Uterus (tissue), 4 donors: ENCODE measurements around the gene DDX59. TPM values are rescaled to one million over a fixed set of nuclear protein-coding genes. Genes with fewer than 3 reads are reported as not detected.
A peak's percentile ranks its signal among the peaks of the same experiment; 100 is the strongest.

Experiments
- DNase-seq, 2 donors: peaks; one replicate each; pipeline ENCODE4 v3.0.0-alpha.2; 2019 to 2020
- H3K27ac ChIP-seq, 2 donors: fragments of 200-600 bp; sonication (generic); 1 replicate in 1 of 2; 2 replicates in 1 of 2; pipeline ENCODE4 v1.5.1; 2016 to 2018
- H3K27me3 ChIP-seq, 2 donors: fragments of 200-600 bp; sonication (generic); one replicate each; pipeline ENCODE4 v1.5.1; 2018 to 2019; ENCODE audit warnings: control low read depth in 1 of 2
- H3K36me3 ChIP-seq, 2 donors: fragments of 200-600 bp; sonication (generic); one replicate each; pipeline ENCODE4 v1.5.1; 2019; ENCODE audit warnings: control low read depth in 1 of 2
- H3K4me1 ChIP-seq, 2 donors: fragments of 200-600 bp; sonication (generic); one replicate each; pipeline ENCODE4 v1.5.1; 2018 to 2019; ENCODE audit warnings: control low read depth in 1 of 2
- H3K4me3 ChIP-seq, 2 donors: fragments of 200-600 bp; sonication (generic); 1 replicate in 1 of 2; 2 replicates in 1 of 2; pipeline ENCODE4 v1.5.1; 2018 to 2019; ENCODE audit warnings: mild to moderate bottlenecking in 1 of 2
- H3K9me3 ChIP-seq, 2 donors: fragments of 200-600 bp; sonication (generic); one replicate each; pipeline ENCODE4 v1.5.1; 2019; ENCODE audit warnings: control low read depth in 1 of 2
- CTCF ChIP-seq, 4 experiments: fragments of 200-600 bp in 2 of 4; fragments of 450-650 bp in 2 of 4; sonication (generic) in 2 of 4; IDR thresholded peaks; one replicate each; pipeline ENCODE4 v1.5.1; 2016 to 2019; ENCODE audit warnings: antibody characterized with exemption in 4 of 4, mild to moderate bottlenecking in 2 of 4, moderate library complexity in 1 of 4
- POLR2A ChIP-seq, 2 donors: fragments of 450-650 bp; IDR thresholded peaks; one replicate each; pipeline ENCODE4 v1.6.1; 2016; ENCODE audit warnings: antibody characterized with exemption in 2 of 2, mild to moderate bottlenecking in 1 of 2, moderate library complexity in 1 of 2
- intact Hi-C: fragments of 100-400 bp; cut with DNase I; formaldehyde crosslinking; loops from one replicate; pipeline ENCODE4 v1.15.1; 2023; ENCODE audit warnings: low total_unique reads
- total RNA-seq, 4 donors: library from RNA; depleted of rRNA in 3 of 4; stranded (reverse); fragments of >200 nt in 3 of 4; gene quantifications; one replicate each; pipeline versions ENCODE4 v1.1.0 to v1.2.4, GENCODE V29; 2014 to 2023
- donor health status: DM: yes; HTN: yes; CAD: no.

The DDX59 gene
- total RNA-seq, 4 donors from 2014 or later, result 8.2 to 30.5 (median 22.0) TPM

DNA sequence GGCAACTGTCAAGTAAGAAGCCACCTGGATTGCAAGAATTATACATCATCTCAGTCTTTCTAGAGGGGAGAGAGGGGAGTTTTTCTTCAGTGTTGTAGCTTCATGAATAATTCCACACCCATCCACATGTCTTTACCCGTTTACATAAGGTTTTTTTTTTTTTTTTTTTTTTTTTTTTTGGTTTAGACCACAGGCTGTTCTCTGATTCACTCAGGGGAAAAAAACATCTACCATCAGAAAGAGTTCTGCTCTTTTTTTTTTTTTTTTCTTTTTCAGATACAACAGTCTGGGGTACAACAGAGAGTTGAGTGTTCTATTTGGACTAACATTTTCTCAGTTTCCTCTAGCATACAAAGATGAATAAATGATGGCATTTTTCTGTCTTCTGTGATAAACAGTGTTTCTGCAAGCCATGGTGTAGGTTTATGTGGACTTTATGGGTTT, 44.3 kb downstream of the DDX59 start:
- peak overlapping the region in 1 of 2 donors; percentile 13 for H3K27ac ChIP-seq
- H3K4me3 ChIP-seq, result no peak overlapping the region
- DNase-seq, result no peak
- H3K4me1 ChIP-seq, result no peaks in the 10 kb centered on the region
- H3K27me3 ChIP-seq, result no peaks in the 10 kb centered on the region
- intact Hi-C loops, result loop anchor here (10.0 kb wide), 1 partner anchor 179 kb away; no protein-coding TSS in a partner anchor
- TF ChIP-seq CTCF (IDR thresholded peaks at IDR 0.05) (no peak), POLR2A (IDR thresholded peaks at IDR 0.05) (no peak)
- no peaks in the 10 kb centered on the region for H3K9me3 ChIP-seq
- H3K36me3 ChIP-seq, result no peaks in the 10 kb centered on the region

- H3K36me3 ChIP-seq, result no peaks in the 10 kb centered on the region
- no peaks in the 10 kb centered on the region for H3K9me3 ChIP-seq
- no peak for TF ChIP-seq POLR2A (IDR thresholded peaks at IDR 0.05)
- TF ChIP-seq CTCF (IDR thresholded peaks at IDR 0.05), result no peak
- no peaks in the 10 kb centered on the region for H3K4me1 ChIP-seq
- no peak for DNase-seq
- no peak overlapping the region for H3K4me3 ChIP-seq
- intact Hi-C loops, result loop anchor here (10.0 kb wide), 1 partner anchor 180 kb away; no protein-coding TSS in a partner anchor
- no peaks in the 10 kb centered on the region for H3K27me3 ChIP-seq
- peak overlapping the region in 1 of 2 donors; percentile 26 for H3K27ac ChIP-seq
Observed at GRCh38 chr1:200624679-200625335, 44.9 kb downstream of the DDX59 start.

DNA sequence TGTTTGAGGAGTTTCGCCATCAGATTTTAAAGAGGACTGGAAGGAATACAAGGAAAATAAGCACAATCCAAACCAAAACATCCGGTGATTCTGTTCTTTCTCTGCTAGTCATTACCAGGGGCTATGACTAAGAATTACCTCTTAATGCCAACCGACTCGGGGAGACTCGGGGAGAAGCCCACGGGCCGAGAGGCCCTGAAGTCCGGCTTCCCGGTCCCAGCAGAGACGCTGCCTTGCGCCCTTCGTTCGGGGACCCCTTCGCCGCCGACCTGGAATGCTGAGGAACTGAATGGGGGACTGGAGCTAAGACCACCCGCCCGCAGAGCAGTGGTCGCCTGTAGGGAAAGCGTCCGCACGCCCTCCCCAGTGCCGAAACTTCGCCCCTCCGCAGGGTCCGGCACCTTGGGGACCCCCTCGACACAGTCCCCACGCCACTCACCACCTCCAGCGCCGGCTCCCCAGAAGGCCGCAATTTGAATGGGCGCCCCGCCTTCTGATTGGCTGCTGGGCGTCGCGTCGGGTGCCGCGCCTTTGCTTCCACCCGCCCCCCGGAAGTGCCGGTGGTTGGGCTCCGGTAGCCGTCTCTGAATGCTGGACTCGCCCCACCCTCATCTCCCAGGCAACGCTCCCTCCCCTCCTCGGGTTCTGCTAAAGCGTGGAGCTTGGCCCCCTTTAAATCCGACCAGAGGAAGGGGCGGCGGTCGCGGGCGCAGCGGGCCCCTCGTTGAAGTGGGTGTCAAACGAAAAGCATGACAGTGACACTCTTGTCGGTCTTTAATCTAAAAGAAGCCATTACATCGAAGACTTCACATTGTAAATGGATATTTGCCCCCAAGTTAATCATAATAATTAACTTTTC, 49.2 kb downstream of the DDX59 start, which contains the start of gene KIF14:
TSS of gene KIF14 (minus strand) at position 479 of the 859 bp plus-strand sequence. CDS start 2,028 bp downstream, outside the sequence.
- H3K4me1 ChIP-seq, result no peaks in the 10 kb centered on the region
- H3K4me3 ChIP-seq, result peak within 1 kb of the TSS; percentile 45 to 57
- H3K9me3 ChIP-seq, result no peaks in the 10 kb centered on the region
- H3K27me3 ChIP-seq, result no peaks in the 10 kb centered on the region
- no peak for TF ChIP-seq CTCF (IDR thresholded peaks at IDR 0.05)
- no peak for TF ChIP-seq POLR2A (IDR thresholded peaks at IDR 0.05)
- intact Hi-C loops, result loop anchor here (10.0 kb wide), 1 partner anchor 184 kb away; no protein-coding TSS in a partner anchor
- DNase-seq, result peak; percentile 88 to 89
- no peaks in the 10 kb centered on the region for H3K36me3 ChIP-seq
- peak within 1 kb of the TSS; percentile 17 to 45 for H3K27ac ChIP-seq

DNA sequence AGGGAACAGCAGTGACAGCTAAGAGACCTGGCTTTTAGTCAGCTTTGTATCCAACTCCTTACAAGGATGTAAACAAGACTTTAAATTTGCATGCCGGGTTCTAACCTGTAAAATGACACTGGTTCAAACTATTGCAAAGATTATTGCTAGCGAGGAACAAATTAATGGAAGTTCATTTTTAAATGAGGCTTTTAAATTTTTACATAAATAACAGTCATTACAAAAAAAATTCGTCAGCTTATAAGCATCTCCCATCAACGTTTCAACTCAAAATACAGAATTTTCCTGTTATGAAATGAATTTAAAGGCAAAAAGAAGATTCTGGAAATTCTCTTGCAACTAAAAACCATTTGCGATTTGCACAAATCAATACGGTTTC, 49.8 kb downstream of the DDX59 start:
- intact Hi-C loops, result loop anchor here (10.0 kb wide), 1 partner anchor 185 kb away; no protein-coding TSS in a partner anchor
- no peak for DNase-seq
- Histone ChIP-seq H3K27ac (no peak overlapping the region), H3K4me3 (peak overlapping the region; percentile 45 to 57), H3K27me3 (no peaks in the 10 kb centered on the region), H3K4me1 (no peaks in the 10 kb centered on the region), H3K36me3 (no peaks in the 10 kb centered on the region), H3K9me3 (no peaks in the 10 kb centered on the region)
- TF ChIP-seq POLR2A (IDR thresholded peaks at IDR 0.05) (no peak), CTCF (IDR thresholded peaks at IDR 0.05) (no peak)
